SW480 (cell line): ENCODE results near the gene EPHB1.

ENCODE experiments used
- DNase-seq: peaks from one replicate; pipeline ENCODE4 v3.0.0-alpha.2; 2016; ENCODE audit warnings: low spot score

Gene EPHB1

GRCh38 chr3:134794950-134795745 lies at the start of gene EPHB1:
TSS of gene EPHB1 (plus strand) at chr3:134795260.
- DNase-seq = peak; percentile 86

GRCh38 chr3:134748698-134749097 lies 46.4 kb upstream of the EPHB1 start:
- DNase-seq = no peak

- no peak for DNase-seq
Observed at GRCh38 chr3:134749174-134749573, 45.9 kb upstream of the EPHB1 start.

- DNase-seq = no peak
Observed at GRCh38 chr3:134749802-134750553, 45.1 kb upstream of the EPHB1 start.

GRCh38 chr3:134751831-134752230 lies 43.2 kb upstream of the EPHB1 start:
- DNase-seq = no peak

- DNase-seq = no peak
Observed at GRCh38 chr3:134752761-134753461, 42.1 kb upstream of the EPHB1 start.

GRCh38 chr3:134753999-134754742 lies 40.9 kb upstream of the EPHB1 start:
- DNase-seq = no peak

- peak; percentile 14 for DNase-seq
Observed at GRCh38 chr3:134754768-134755559, 40.1 kb upstream of the EPHB1 start.

GRCh38 chr3:134755821-134756220 lies 39.2 kb upstream of the EPHB1 start:
- no peak for DNase-seq

GRCh38 chr3:134757549-134758069 lies 37.5 kb upstream of the EPHB1 start:
- DNase-seq = no peak

GRCh38 chr3:134761213-134761612 lies 33.8 kb upstream of the EPHB1 start:
- no peak for DNase-seq

- no peak for DNase-seq
Observed at GRCh38 chr3:134762016-134762415, 33.0 kb upstream of the EPHB1 start.

- no peak for DNase-seq
Observed at GRCh38 chr3:134765468-134765867, 29.6 kb upstream of the EPHB1 start.

- DNase-seq = no peak
Observed at GRCh38 chr3:134766290-134766689, 28.8 kb upstream of the EPHB1 start.

- no peak for DNase-seq
Observed at GRCh38 chr3:134768116-134768515, 26.9 kb upstream of the EPHB1 start.

GRCh38 chr3:134768837-134769236 lies 26.2 kb upstream of the EPHB1 start:
- no peak for DNase-seq

GRCh38 chr3:134769287-134769868 lies 25.7 kb upstream of the EPHB1 start:
- DNase-seq = no peak

GRCh38 chr3:134772011-134772410 lies 23.0 kb upstream of the EPHB1 start:
- no peak for DNase-seq

GRCh38 chr3:134772591-134772990 lies 22.5 kb upstream of the EPHB1 start:
- DNase-seq = no peak

- DNase-seq = no peak
Observed at GRCh38 chr3:134775831-134776230, 19.2 kb upstream of the EPHB1 start.

- no peak for DNase-seq
Observed at GRCh38 chr3:134776518-134776917, 18.5 kb upstream of the EPHB1 start.
